Gastrocnemius medialis (tissue), 4 donors: ENCODE data around the gene OSM. TPM values are rescaled to one million over a fixed set of nuclear protein-coding genes. Genes with fewer than 3 reads are reported as not detected.

Experiments used
- ATAC-seq, 2 donors: fragments of 150-250 bp; one replicate each; pipeline ENCODE4 v1.9.1; 2016
- DNase-seq, 2 donors: peaks; one replicate each; pipeline ENCODE4 v3.0.0-alpha.2; 2019
- H3K27ac ChIP-seq, 4 donors: fragments of 200-600 bp; sonication (generic); 1 replicate in 1 of 4; 2 replicates in 3 of 4; pipeline ENCODE4 v1.5.1; 2016 to 2018; ENCODE audit warnings: mild to moderate bottlenecking in 2 of 4, moderate library complexity in 1 of 4
- H3K27me3 ChIP-seq, 3 donors: fragments of 200-600 bp; sonication (generic) in 2 of 3; 1 replicate in 1 of 3; 2 replicates in 2 of 3; pipeline versions ENCODE4 v1.5.1 to v1.6.0; 2016 to 2019; ENCODE audit warnings: mild to moderate bottlenecking in 1 of 3, moderate library complexity in 1 of 3
- H3K36me3 ChIP-seq, 2 donors: fragments of 200-600 bp; sonication (generic) in 1 of 2; one replicate each; pipeline ENCODE4 v1.5.1; 2017 to 2018
- H3K4me1 ChIP-seq, 2 donors: fragments of 200-600 bp; sonication (generic) in 1 of 2; one replicate each; pipeline ENCODE4 v1.5.1; 2016 to 2017; ENCODE audit warnings: mild to moderate bottlenecking in 2 of 2
- H3K4me3 ChIP-seq, 4 donors: fragments of 200-600 bp; sonication (generic) in 3 of 4; 1 replicate in 1 of 4; 2 replicates in 3 of 4; pipeline ENCODE4 v1.5.1; 2016 to 2019; ENCODE audit warnings: mild to moderate bottlenecking in 2 of 4
- H3K9me3 ChIP-seq, 3 donors: fragments of 200-600 bp; sonication (generic) in 2 of 3; 1 replicate in 1 of 3; 2 replicates in 2 of 3; pipeline ENCODE4 v1.5.1; 2016 to 2019
- POLR2A ChIP-seq, 2 donors: fragments of 450-650 bp; IDR thresholded peaks; one replicate each; pipeline ENCODE4 v1.6.1; 2017; ENCODE audit warnings: antibody characterized with exemption in 2 of 2, mild to moderate bottlenecking in 2 of 2, moderate library complexity in 2 of 2
- in situ Hi-C, 4 donors: fragments of 200-750 bp; cut with MboI; loops; one replicate each; pipeline versions ENCODE4 v1.15.0 to v1.8.0; 2017; ENCODE audit warnings: low sequenced_read_pairs in 4 of 4
- intact Hi-C: fragments of 100-400 bp; cut with DNase I; formaldehyde crosslinking; loops from one replicate; pipeline ENCODE4 v1.15.1; 2023; ENCODE audit warnings: low total_unique reads
- total RNA-seq, 4 donors: library from RNA; depleted of rRNA; stranded (reverse); fragments of >200 nt; gene quantifications; one replicate each; pipeline versions ENCODE4 v1.1.0 to v1.2.3, GENCODE V29; 2016
- TF ChIP-seq, protein P1 (sequence below), 5 experiments: fragments of 450-650 bp in 3 of 5; fragments of 200-600 bp in 2 of 5; sonication (generic) in 2 of 5; IDR thresholded peaks in 4 of 5; conservative IDR thresholded peaks in 1 of 5; 1 replicate in 4 of 5; 2 replicates in 1 of 5; pipeline ENCODE4 v1.5.1; 2016 to 2019; ENCODE audit warnings: antibody characterized with exemption in 5 of 5, mild to moderate bottlenecking in 3 of 5, moderate library complexity in 3 of 5

OSM gene
- total RNA-seq, 4 donors from 2014 or later, result 0.53 TPM; not detected in 3

DNA sequence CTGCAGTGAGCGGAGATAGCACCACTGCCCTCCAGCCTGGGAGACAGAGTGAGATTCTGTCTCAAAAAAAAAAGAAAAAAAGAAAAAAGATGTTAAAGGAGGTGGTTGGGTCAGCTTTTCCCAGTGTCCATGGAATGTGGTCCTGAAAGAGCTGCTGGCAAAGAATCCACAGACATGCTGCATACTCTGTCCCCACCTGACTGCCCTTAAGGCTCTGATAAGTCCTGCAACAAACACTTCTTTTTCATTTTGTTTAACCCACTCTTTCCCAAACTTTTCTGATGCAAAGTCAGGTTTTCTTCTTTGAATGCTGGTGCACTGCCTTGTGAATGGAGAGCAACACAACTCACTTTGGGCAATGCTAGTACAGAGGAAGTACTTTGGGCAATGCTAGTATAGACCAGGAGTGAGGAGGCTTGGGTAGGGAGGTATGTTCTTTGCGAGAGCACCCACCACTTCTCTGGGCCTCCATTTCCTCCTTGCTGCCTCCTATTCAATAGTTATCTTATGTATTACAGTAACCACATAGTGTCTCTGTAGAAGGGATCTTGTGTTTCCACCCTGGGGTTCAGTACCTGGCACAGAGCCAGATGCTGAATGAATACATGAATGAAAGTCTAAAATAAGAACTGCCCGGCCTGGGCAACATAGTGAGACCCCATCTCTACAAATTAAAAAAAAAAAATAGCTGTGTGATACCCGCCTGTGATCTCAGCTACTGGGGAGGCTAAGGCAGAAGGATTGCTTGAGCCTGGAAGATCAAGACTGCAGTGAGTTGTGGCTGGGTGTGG is 39.0 kb downstream of the OSM start:
- ATAC-seq, result no peak
- no peak for DNase-seq
- H3K27me3 ChIP-seq, result peaks cover 10 to 14% (median 12%) of the 10 kb centered on the region in 3 donors
- H3K4me1 ChIP-seq, result no peaks in the 10 kb centered on the region
- TF ChIP-seq POLR2A (IDR thresholded peaks at IDR 0.05), result no peak
- TF ChIP-seq, protein P1, sequence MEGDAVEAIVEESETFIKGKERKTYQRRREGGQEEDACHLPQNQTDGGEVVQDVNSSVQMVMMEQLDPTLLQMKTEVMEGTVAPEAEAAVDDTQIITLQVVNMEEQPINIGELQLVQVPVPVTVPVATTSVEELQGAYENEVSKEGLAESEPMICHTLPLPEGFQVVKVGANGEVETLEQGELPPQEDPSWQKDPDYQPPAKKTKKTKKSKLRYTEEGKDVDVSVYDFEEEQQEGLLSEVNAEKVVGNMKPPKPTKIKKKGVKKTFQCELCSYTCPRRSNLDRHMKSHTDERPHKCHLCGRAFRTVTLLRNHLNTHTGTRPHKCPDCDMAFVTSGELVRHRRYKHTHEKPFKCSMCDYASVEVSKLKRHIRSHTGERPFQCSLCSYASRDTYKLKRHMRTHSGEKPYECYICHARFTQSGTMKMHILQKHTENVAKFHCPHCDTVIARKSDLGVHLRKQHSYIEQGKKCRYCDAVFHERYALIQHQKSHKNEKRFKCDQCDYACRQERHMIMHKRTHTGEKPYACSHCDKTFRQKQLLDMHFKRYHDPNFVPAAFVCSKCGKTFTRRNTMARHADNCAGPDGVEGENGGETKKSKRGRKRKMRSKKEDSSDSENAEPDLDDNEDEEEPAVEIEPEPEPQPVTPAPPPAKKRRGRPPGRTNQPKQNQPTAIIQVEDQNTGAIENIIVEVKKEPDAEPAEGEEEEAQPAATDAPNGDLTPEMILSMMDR (IDR thresholded peaks at IDR 0.05 in 4 of 5, conservative IDR thresholded peaks at IDR 0.05 in 1 of 5), result no peak
- no peak overlapping the region for H3K4me3 ChIP-seq
- no peaks in the 10 kb centered on the region for H3K36me3 ChIP-seq
- in situ Hi-C loops, result no loop called here
- H3K9me3 ChIP-seq, result no peaks in the 10 kb centered on the region
- H3K27ac ChIP-seq, result no peak overlapping the region
- intact Hi-C loops, result no loop called here

DNA sequence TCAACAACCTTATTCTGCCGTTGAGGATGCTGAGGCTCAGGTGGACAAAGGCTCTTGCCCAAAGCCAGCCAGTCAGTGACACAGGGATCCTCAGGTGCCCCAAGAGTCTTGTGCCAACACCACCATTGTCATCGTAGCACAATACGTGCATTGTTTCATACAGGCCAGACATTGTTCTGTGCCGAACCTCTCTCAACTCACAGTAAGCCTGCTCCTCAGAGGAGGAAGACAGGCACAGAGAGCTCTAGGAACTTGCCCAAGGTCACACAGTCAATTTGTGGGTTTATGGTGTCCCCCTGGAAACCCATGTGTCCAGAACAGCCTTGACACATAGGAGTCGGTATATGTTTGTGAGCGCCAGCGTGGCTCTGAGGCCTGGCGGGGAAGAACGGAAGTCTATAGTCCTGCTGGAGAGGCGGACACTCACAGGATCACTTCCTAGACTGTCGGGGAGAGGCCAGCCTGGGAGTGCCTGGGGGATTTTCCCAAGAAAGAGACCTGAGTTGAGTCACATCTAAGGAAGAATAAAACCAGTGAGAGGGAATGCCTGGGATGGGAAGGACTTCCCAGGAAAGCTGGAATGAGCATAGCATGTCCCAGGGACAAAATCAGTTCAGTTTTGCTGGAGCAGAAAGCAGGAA is 40.3 kb downstream of the OSM start:
- Histone ChIP-seq H3K27me3 (peaks cover 6 to 13% (median 7%) of the 10 kb centered on the region in 3 donors), H3K36me3 (no peaks in the 10 kb centered on the region), H3K27ac (no peak overlapping the region), H3K4me3 (no peak overlapping the region), H3K9me3 (no peaks in the 10 kb centered on the region), H3K4me1 (no peaks in the 10 kb centered on the region)
- DNase-seq, result no peak
- intact Hi-C loops (no loop called here), in situ Hi-C loops (no loop called here)
- no peak for TF ChIP-seq POLR2A (IDR thresholded peaks at IDR 0.05)
- TF ChIP-seq, protein P1 (IDR thresholded peaks at IDR 0.05 in 4 of 5, conservative IDR thresholded peaks at IDR 0.05 in 1 of 5), result no peak
- no peak for ATAC-seq

DNA sequence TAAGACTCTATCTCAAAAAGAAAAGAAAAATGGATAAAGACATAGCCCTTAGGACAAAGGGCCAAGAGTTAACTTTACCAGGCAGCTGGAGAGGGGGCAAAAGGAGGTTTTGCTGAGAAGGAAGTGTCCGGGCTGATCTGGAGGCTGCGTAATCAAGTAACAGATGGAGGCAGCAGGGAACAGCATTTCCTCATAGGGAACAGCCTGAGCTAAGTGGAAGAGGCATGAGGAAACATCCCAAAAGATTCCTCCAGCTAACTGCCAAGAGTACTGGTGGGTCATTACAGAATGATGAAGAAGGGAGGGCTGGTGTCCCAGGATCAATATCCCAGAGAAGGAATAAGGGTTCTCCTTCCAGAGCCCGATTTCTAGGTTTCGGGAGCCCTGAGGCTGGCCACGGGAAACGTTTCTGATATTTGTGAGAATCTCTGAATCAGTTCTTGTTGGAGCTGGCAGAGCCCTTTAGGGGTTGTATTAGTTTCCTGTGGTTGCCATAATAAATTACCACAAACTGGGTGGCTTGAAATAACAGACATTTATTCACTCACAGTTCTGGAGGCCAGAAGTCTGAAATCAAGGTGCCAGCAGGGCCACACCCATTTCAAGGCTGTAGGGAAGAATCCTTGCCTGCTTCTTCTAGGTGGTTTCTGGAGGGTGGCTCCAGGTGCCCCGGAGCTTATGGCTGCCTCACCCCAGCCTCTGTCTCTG is 41.3 kb downstream of the OSM start:
- in situ Hi-C loops, result no loop called here
- ATAC-seq (no peak), DNase-seq (no peak)
- TF ChIP-seq POLR2A (IDR thresholded peaks at IDR 0.05), result no peak
- TF ChIP-seq, protein P1 (IDR thresholded peaks at IDR 0.05 in 4 of 5, conservative IDR thresholded peaks at IDR 0.05 in 1 of 5), result no peak
- no peaks in the 10 kb centered on the region for H3K4me1 ChIP-seq
- H3K27ac ChIP-seq, result no peak overlapping the region
- intact Hi-C loops, result no loop called here
- peaks cover 6 to 17% (median 11%) of the 10 kb centered on the region in 3 donors for H3K27me3 ChIP-seq
- H3K9me3 ChIP-seq, result no peaks in the 10 kb centered on the region
- no peak overlapping the region for H3K4me3 ChIP-seq
- H3K36me3 ChIP-seq, result no peaks in the 10 kb centered on the region

DNA sequence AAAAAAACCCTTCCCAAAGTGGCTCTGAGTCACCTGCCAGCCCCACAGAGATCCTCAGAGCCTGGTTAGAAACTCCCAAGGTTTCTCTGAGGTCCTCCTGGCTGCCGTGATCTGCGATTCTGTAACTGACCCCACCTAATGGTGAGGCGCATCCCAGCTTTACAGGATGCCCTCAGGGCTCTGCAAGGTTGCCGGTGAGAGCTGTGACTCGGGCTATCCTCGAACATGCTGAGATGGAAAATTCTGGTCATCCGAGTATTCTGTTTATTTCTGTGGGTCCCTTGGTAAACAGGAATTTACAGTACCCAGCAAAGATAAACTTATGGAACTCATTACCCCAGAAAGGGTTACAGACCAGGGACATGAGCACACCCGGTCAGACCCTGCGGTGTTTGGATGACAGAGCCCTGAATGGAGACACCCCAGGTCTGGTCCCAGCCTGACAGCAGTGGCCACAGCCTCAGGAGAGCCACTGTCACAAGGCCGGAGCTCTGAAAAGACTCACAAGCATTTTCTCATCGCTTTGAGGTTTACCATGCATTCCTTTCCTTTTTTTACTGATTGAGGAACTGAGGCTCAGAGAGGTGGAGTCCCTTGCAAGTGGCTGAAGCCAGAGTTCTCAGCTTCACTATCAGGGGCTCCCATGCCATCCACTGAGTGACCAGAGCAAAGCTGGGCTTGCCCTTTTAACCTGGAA is 42.3 kb downstream of the OSM start:
- intact Hi-C loops (no loop called here), in situ Hi-C loops (no loop called here)
- H3K27me3 ChIP-seq, result peaks cover 3 to 20% (median 19%) of the 10 kb centered on the region in 3 donors
- no peaks in the 10 kb centered on the region for H3K36me3 ChIP-seq
- ATAC-seq (no peak), DNase-seq (no peak)
- H3K4me1 ChIP-seq, result no peaks in the 10 kb centered on the region
- H3K27ac ChIP-seq, result no peak overlapping the region
- TF ChIP-seq POLR2A (IDR thresholded peaks at IDR 0.05), result no peak
- TF ChIP-seq, protein P1 (IDR thresholded peaks at IDR 0.05 in 4 of 5, conservative IDR thresholded peaks at IDR 0.05 in 1 of 5), result no peak
- H3K9me3 ChIP-seq, result no peaks in the 10 kb centered on the region
- H3K4me3 ChIP-seq, result no peak overlapping the region
